SK-N-SH treated with all-trans-retinoic acid at 6 μM for 48 hours (cell line): ENCODE results near the gene MPPED2.

ENCODE experiments used
- ARNTL ChIP-seq: fragments of 450-650 bp; formaldehyde crosslinking; IDR thresholded peaks from 2 replicates; pipeline ENCODE4 v1.5.0; 2020; ENCODE audit warnings: low read depth, mild to moderate bottlenecking, moderate library complexity, borderline replicate concordance
- PPARA ChIP-seq: fragments of 250-450 bp; sonication (Bioruptor Pico); IDR thresholded peaks from 2 replicates; pipeline ENCODE4 v1.5.0; 2020; ENCODE audit warnings: mild to moderate bottlenecking, borderline replicate concordance
- TF ChIP-seq, protein P1 (sequence below): fragments of 250-450 bp; sonication (Bioruptor Pico); IDR thresholded peaks from 2 replicates; pipeline ENCODE4 v1.8.0; 2020; ENCODE audit warnings: mild to moderate bottlenecking, moderate library complexity, borderline replicate concordance

- no peak for TF ChIP-seq PPARA (CRISPR knock-in tag)
- no peak for TF ChIP-seq ARNTL (CRISPR knock-in tag)
- TF ChIP-seq, protein P1, sequence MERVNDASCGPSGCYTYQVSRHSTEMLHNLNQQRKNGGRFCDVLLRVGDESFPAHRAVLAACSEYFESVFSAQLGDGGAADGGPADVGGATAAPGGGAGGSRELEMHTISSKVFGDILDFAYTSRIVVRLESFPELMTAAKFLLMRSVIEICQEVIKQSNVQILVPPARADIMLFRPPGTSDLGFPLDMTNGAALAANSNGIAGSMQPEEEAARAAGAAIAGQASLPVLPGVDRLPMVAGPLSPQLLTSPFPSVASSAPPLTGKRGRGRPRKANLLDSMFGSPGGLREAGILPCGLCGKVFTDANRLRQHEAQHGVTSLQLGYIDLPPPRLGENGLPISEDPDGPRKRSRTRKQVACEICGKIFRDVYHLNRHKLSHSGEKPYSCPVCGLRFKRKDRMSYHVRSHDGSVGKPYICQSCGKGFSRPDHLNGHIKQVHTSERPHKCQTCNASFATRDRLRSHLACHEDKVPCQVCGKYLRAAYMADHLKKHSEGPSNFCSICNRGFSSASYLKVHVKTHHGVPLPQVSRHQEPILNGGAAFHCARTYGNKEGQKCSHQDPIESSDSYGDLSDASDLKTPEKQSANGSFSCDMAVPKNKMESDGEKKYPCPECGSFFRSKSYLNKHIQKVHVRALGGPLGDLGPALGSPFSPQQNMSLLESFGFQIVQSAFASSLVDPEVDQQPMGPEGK (CRISPR knock-in tag): no peak
Measured at GRCh38 chr11:30423279-30423648, 162.9 kb downstream of the MPPED2 start.
